ENCODE data around the gene FUBP1. TPM values are rescaled to one million over a fixed set of nuclear protein-coding genes. Genes with fewer than 3 reads are reported as not detected.

The FUBP1 gene
- total and polyA plus RNA-seq, 2 experiments from 2014 or later, result 64.0 to 151 TPM

GRCh38 chr1:77942400-77943140 lies 36.3 kb downstream of the FUBP1 start:
- no peaks in the 10 kb centered on the region for H3K36me3 ChIP-seq (replicated peaks; ENCODE audit: insufficient read depth, low read depth)
- no peak for DNase-seq (ENCODE audit: low spot score)
- no peak overlapping the region for H3K4me3 ChIP-seq
- H3K4me2 ChIP-seq, result no peak overlapping the region
- no peaks in the 10 kb centered on the region for H3K27me3 ChIP-seq
- no peaks in the 10 kb centered on the region for H3K9me3 ChIP-seq (ENCODE audit: low read depth)
- no peaks in the 10 kb centered on the region for H3K4me1 ChIP-seq (ENCODE audit: insufficient read depth)
- no peak for TF ChIP-seq CTCF (IDR thresholded peaks at IDR 0.05; ENCODE audit: poor library complexity)
- TF ChIP-seq EZH2phosphoT487 (IDR thresholded peaks at IDR 0.05; ENCODE audit: low read depth, severe bottlenecking, unreplicated experiment), result no peak
- no peak for TF ChIP-seq EZH2 (IDR thresholded peaks at IDR 0.05; ENCODE audit: borderline replicate concordance)
- no peaks in the 10 kb centered on the region for H3K9me2 ChIP-seq (replicated peaks; ENCODE audit: insufficient read depth)
- no peak overlapping the region for H2AFZ ChIP-seq
- H3K27ac ChIP-seq, result no peak overlapping the region
- WGBS (ENCODE audit: low lambda C conversion rate, missing lambda C conversion rate), result 99% methylated on average over 4 of the region's 4 CpGs
- peaks cover under 1% of the 10 kb centered on the region for H4K20me1 ChIP-seq (ENCODE audit: insufficient read depth, poor library complexity, severe bottlenecking)
- no peaks in the 10 kb centered on the region for H3K79me2 ChIP-seq

- Histone ChIP-seq H3K79me2 (no peaks in the 10 kb centered on the region), H3K9me3 (ENCODE audit: low read depth) (no peaks in the 10 kb centered on the region), H3K27me3 (no peaks in the 10 kb centered on the region), H3K4me3 (no peak overlapping the region), H3K36me3 (replicated peaks; ENCODE audit: insufficient read depth, low read depth) (no peaks in the 10 kb centered on the region), H4K20me1 (ENCODE audit: insufficient read depth, poor library complexity, severe bottlenecking) (no peaks in the 10 kb centered on the region), H2AFZ (no peak overlapping the region), H3K9me2 (replicated peaks; ENCODE audit: insufficient read depth) (no peaks in the 10 kb centered on the region), H3K4me2 (no peak overlapping the region), H3K27ac (no peak overlapping the region), H3K4me1 (ENCODE audit: insufficient read depth) (no peaks in the 10 kb centered on the region)
- 96% methylated on average over 4 of the region's 4 CpGs for WGBS (ENCODE audit: low lambda C conversion rate, missing lambda C conversion rate)
- TF ChIP-seq EZH2phosphoT487 (IDR thresholded peaks at IDR 0.05; ENCODE audit: low read depth, severe bottlenecking, unreplicated experiment) (no peak), EZH2 (IDR thresholded peaks at IDR 0.05; ENCODE audit: borderline replicate concordance) (no peak), CTCF (IDR thresholded peaks at IDR 0.05; ENCODE audit: poor library complexity) (no peak)
- no peak for DNase-seq (ENCODE audit: low spot score)
Measured at GRCh38 chr1:77940921-77941570, 37.8 kb downstream of the FUBP1 start.

GRCh38 chr1:77938651-77939050 lies 40.2 kb downstream of the FUBP1 start:
- Histone ChIP-seq H3K27me3 (no peaks in the 10 kb centered on the region), H3K79me2 (no peaks in the 10 kb centered on the region), H3K4me2 (no peak overlapping the region), H3K27ac (no peak overlapping the region), H3K9me3 (ENCODE audit: low read depth) (no peaks in the 10 kb centered on the region), H2AFZ (no peak overlapping the region), H3K4me3 (no peak overlapping the region), H3K4me1 (ENCODE audit: insufficient read depth) (no peaks in the 10 kb centered on the region), H4K20me1 (ENCODE audit: insufficient read depth, poor library complexity, severe bottlenecking) (no peaks in the 10 kb centered on the region), H3K36me3 (replicated peaks; ENCODE audit: insufficient read depth, low read depth) (no peaks in the 10 kb centered on the region), H3K9me2 (replicated peaks; ENCODE audit: insufficient read depth) (no peaks in the 10 kb centered on the region)
- peak; percentile 8 for DNase-seq (ENCODE audit: low spot score)
- TF ChIP-seq CTCF (IDR thresholded peaks at IDR 0.05; ENCODE audit: poor library complexity) (no peak), EZH2 (IDR thresholded peaks at IDR 0.05; ENCODE audit: borderline replicate concordance) (no peak), EZH2phosphoT487 (IDR thresholded peaks at IDR 0.05; ENCODE audit: low read depth, severe bottlenecking, unreplicated experiment) (no peak)
